Right cardiac atrium (tissue), 5 donors: ENCODE results near the gene EPHA7. TPM values are rescaled to one million over a fixed set of nuclear protein-coding genes. Genes with fewer than 3 reads are reported as not detected.

Experiments
- ATAC-seq, 2 donors: fragments of 200-7000 bp; cut with Tn5 transposase; one replicate each; pipeline versions ENCODE4 v1.8.0 to v1.9.1; 2020; ENCODE audit warnings: moderate library complexity in 2 of 2, mild to moderate bottlenecking in 1 of 2
- DNase-seq, 3 donors: peaks; one replicate each; pipeline ENCODE4 v3.0.0-alpha.2; 2020
- H3K27ac ChIP-seq: one replicate; pipeline ENCODE4 v1.5.1; 2013; ENCODE audit warnings: mild to moderate bottlenecking, low read length, control low read depth, moderate library complexity
- H3K27me3 ChIP-seq: one replicate; pipeline ENCODE4 v1.6.1; 2013; ENCODE audit not compliant: control insufficient read depth, insufficient read depth
- H3K4me1 ChIP-seq: one replicate; pipeline ENCODE4 v1.6.1; 2013; ENCODE audit warnings: low read length; ENCODE audit not compliant: control insufficient read depth, insufficient read depth
- H3K4me3 ChIP-seq: one replicate; pipeline ENCODE4 v1.5.1; 2013; ENCODE audit warnings: low read length, control low read depth
- H3K9me3 ChIP-seq: one replicate; pipeline ENCODE4 v1.6.1; 2013; ENCODE audit warnings: low read length; ENCODE audit not compliant: control insufficient read depth
- WGBS: extraction: QIAGEN DNeasy Blood & Tissue Kit; methylation state at CpG from one replicate; pipeline ENCODE4 v1.1.7; 2013; 5-methylcytosine and 5-hydroxymethylcytosine counted together
- intact Hi-C, 4 donors: fragments of 100-400 bp; cut with DNase I; formaldehyde crosslinking; loops; one replicate each; pipeline versions ENCODE4 v1.11.0 to v1.14.0; 2022 to 2023
- polyA plus RNA-seq: library from polyadenylated mRNA; stranded (reverse); fragments of 200-250 nt; gene quantifications from one replicate; pipeline ENCODE4 v1.2.3, GENCODE V29; 2013
- total RNA-seq, 4 donors: library from RNA; stranded (reverse); fragmentation: NEBNext Ultra II Directional; extraction: Animal tissue kit (Norgen Biotek cat#: 25700); gene quantifications; one replicate each; pipeline ENCODE4 v1.2.1, GENCODE V29; 2021
- donor health status: healthy with polysubstance abuse.
- donor health status: DM: no; HTN: yes; CAD: no.
- donor health status: DM: no; HTN: no; CAD: no.
- donor health status: DM: no; HTN: yes; CAD: no; lungs with severe emphysema.
- donor health status: DM: yes; HTN: yes; CAD: no.

EPHA7 gene
- total and polyA plus RNA-seq, 5 donors: 6.6 to 26.9 (median 20.0) TPM

DNA sequence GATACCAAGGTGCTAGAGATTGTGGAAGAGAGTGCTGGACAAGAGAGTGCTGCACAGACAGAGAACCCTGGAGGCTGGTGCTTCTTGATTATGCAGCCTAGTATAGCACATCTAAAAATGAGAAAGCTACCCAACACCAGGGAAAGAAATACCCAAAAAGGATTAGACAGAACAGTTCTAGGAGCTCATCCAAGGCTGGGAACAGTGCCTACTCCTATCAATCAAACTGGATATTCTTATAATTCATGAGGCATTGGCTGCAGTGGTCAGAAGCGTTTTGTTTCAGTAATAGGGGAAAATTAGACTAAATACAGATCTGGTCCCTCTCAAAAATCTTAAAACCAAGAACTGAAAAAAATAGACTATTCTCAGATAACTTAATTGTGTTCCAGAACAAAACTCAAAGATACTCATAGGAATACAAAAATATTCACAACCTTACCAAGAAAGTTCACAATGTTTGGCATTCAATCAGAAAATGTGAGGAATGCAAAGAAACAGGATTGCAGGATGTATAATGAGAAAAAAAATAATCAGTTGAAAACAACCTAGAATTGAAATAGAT is 222.9 kb downstream of the EPHA7 start:
- intact Hi-C loops: no loop called here
- no peaks in the 10 kb centered on the region for H3K27me3 ChIP-seq
- ATAC-seq: no peak
- no peaks in the 10 kb centered on the region for H3K4me1 ChIP-seq
- no peak overlapping the region for H3K27ac ChIP-seq
- H3K4me3 ChIP-seq: no peak overlapping the region
- no peak for DNase-seq
- WGBS: 51% methylated on average over 1 of the region's 1 CpG
- H3K9me3 ChIP-seq: no peaks in the 10 kb centered on the region

DNA sequence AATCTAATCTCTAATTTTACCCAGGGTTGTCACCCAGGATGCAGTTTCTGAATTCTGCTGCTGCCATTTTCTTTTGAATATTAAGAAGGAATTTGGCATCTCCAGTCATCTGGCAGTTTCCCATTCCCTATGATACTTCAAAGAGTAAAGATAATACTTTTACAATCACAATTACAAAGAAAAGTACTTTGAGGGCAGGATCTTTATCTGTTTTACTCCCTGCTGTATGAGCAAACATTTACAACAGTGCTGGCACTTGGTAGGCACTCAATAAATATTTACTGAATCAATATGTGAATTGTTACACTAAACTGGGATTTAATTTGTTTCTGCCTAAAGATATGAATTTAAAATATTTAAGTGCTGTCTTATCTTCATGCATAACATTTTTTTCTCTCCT is 224.9 kb downstream of the EPHA7 start:
- DNase-seq: no peak
- no peaks in the 10 kb centered on the region for H3K27me3 ChIP-seq
- no peak overlapping the region for H3K27ac ChIP-seq
- H3K9me3 ChIP-seq: no peaks in the 10 kb centered on the region
- no peak for ATAC-seq
- no peak overlapping the region for H3K4me3 ChIP-seq
- intact Hi-C loops: no loop called here
- H3K4me1 ChIP-seq: no peaks in the 10 kb centered on the region

DNA sequence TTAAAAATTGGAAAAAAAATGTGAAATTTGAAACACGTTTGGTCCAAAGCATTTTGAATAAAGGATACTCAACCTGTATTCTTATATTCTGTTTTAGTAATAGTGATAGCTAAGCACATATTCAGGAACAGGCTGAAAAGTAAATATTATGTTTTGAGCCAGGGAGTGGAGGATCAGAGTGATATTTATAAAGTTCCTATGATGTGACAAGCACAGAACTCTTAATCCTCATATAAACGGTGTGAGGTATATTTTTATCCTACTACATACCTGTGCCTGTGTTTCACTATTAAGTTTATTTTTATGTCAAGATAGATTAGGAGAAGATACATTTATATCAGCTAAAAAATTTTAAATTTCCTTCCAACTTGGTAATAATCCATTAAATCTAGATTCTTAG is 225.5 kb downstream of the EPHA7 start:
- Histone ChIP-seq H3K9me3 (no peaks in the 10 kb centered on the region), H3K4me3 (no peak overlapping the region), H3K27me3 (no peaks in the 10 kb centered on the region), H3K27ac (no peak overlapping the region), H3K4me1 (no peaks in the 10 kb centered on the region)
- DNase-seq (no peak), ATAC-seq (no peak)
- 67% methylated on average over 2 of the region's 2 CpGs for WGBS
- intact Hi-C loops: no loop called here
